Activated B cell treated with CpG ODN at 0.5 μM for 24 hours (primary cell): ENCODE measurements around the gene GALNT6. TPM values are rescaled to one million over a fixed set of nuclear protein-coding genes. Genes with fewer than 3 reads are reported as not detected.

Experiments used
- ATAC-seq: fragments of 200-7000 bp; cut with Tn5 transposase; one replicate; pipeline ENCODE4 v1.10.0; 2021; ENCODE audit warnings: low read depth, mild to moderate bottlenecking, moderate library complexity
- CTCF ChIA-PET: fragments of 350-600 bp; sonication (Branson Sonifier 250); formaldehyde crosslinking; loops from one replicate; lab custom pipeline; 2021; ENCODE audit warnings: antibody characterized with exemption; lab: Charles Lee
- POLR2A ChIA-PET: fragments of 350-600 bp; sonication (Branson Sonifier 250); formaldehyde crosslinking; loops from one replicate; lab custom pipeline; 2021; ENCODE audit warnings: antibody characterized with exemption; lab: Charles Lee
- DNase-seq: peaks from one replicate; pipeline ENCODE4 v3.0.0; 2022
- H3K27ac Mint-ChIP-seq: one replicate; pipeline ENCODE4 v1.8.0; 2020; ENCODE audit warnings: mixed read lengths
- H3K27me3 Mint-ChIP-seq: one replicate; pipeline ENCODE4 v1.8.0; 2021; ENCODE audit warnings: mixed read lengths
- H3K36me3 Mint-ChIP-seq: one replicate; pipeline ENCODE4 v1.8.0; 2021; ENCODE audit warnings: low read depth, mixed read lengths
- H3K4me1 Mint-ChIP-seq: one replicate; pipeline ENCODE4 v1.8.0; 2021; ENCODE audit warnings: mixed read lengths
- H3K4me3 Mint-ChIP-seq: one replicate; pipeline ENCODE4 v1.8.0; 2020; ENCODE audit warnings: mild to moderate bottlenecking, mixed read lengths
- H3K9me3 Mint-ChIP-seq: one replicate; pipeline ENCODE4 v1.8.0; 2020; ENCODE audit warnings: mixed read lengths
- CTCF ChIP-seq: fragments of 200-600 bp; IDR thresholded peaks from one replicate; pipeline ENCODE4 v1.8.0; 2022; ENCODE audit warnings: antibody characterized with exemption, mild to moderate bottlenecking
- intact Hi-C: fragments of 100-400 bp; cut with micrococcal nuclease; formaldehyde crosslinking; loops from one replicate; pipeline ENCODE4 v1.15.1; 2024
- total RNA-seq: library from RNA; stranded (reverse); gene quantifications from 2 replicates; pipeline ENCODE4 v1.2.3, GENCODE V29; 2022

GALNT6 gene
- total RNA-seq, 1 donor from 2014 or later = 24.4 TPM

GRCh38 chr12:51322452-51322851 lies 68.8 kb downstream of the GALNT6 start:
- no peak for ATAC-seq
- CTCF ChIA-PET = interaction anchor here (0.9 to 8.2 kb wide), 3 partner anchors 18 to 52 kb away, joined by 3 to 42 read pairs (median 3); partner anchors contain the start of gene SMAGP

GRCh38 chr12:51321882-51322281 lies 69.3 kb downstream of the GALNT6 start:
- Mint-ChIP-seq H3K27me3 (no peaks in the 10 kb centered on the region), H3K4me3 (peak overlapping the region; percentile 12), H3K27ac (peak overlapping the region; percentile 51), H3K9me3 (no peaks in the 10 kb centered on the region), H3K36me3 (peaks cover 9% of the 10 kb centered on the region), H3K4me1 (peaks cover 93% of the 10 kb centered on the region)
- ChIA-PET CTCF (interaction anchor here (1.0 to 8.2 kb wide), 2 partner anchors 19 to 51 kb away, joined by 3 to 42 read pairs; partner anchors contain the start of gene SMAGP), POLR2A (interaction anchor here (0.7 to 4.7 kb wide), 5 partner anchors 21 to 104 kb away, joined by 3 to 21 read pairs (median 8); partner anchors contain the start of genes DAZAP2 and POU6F1)
- no peak for ATAC-seq
- TF ChIP-seq CTCF = no peak
- intact Hi-C loops = loop anchor here (10.0 kb wide), 3 partner anchors 237 to 807 kb away; partner anchors contain the start of gene CSRNP2
- no peak for DNase-seq

More at GRCh38 chr12:51322452-51322851, 68.8 kb downstream of the GALNT6 start:
- Mint-ChIP-seq H3K27me3 (no peaks in the 10 kb centered on the region), H3K36me3 (peaks cover 9% of the 10 kb centered on the region), H3K4me3 (peak overlapping the region; percentile 84), H3K4me1 (peaks cover 94% of the 10 kb centered on the region), H3K9me3 (no peaks in the 10 kb centered on the region), H3K27ac (peak overlapping the region; percentile 95)
- POLR2A ChIA-PET = interaction anchor here (0.8 to 4.7 kb wide), 5 partner anchors 21 to 105 kb away, joined by 3 to 21 read pairs (median 15); partner anchors contain the start of genes DAZAP2, POU6F1 and SMAGP
- TF ChIP-seq CTCF = no peak
- intact Hi-C loops = loop anchor here (10.0 kb wide), 3 partner anchors 238 to 808 kb away; partner anchors contain the start of gene CSRNP2
- no peak for DNase-seq

DNA sequence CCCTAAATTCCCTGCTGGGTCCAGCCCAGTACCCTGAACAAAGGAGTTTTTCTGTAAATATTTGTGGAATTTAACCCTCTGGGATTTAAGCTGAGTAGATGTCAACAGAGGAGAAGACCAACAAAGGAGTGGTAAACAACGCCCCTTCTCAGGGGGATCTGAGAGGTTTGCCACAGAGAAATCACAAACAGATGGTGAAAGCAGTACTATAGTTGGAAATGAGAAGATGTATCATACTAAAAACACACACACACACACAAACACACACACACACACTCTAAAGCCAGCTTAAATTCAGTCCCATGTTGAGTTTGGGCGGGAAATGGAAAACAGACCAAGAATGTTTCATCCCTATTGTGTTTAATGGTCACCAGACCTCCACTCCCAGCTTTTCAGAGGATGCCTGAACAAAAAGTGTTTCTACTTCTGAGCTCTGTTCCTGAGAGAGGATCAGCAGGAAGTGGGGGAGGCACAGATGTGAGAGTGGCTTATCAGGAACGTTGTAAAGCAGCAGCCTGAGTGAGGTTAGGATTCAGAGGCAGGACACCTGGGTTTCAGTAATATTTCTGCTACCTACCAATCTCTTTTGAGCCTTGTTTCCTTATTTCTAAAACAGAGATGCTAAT lies 70.4 kb downstream of the GALNT6 start:
- H3K27me3 Mint-ChIP-seq = no peaks in the 10 kb centered on the region

DNA sequence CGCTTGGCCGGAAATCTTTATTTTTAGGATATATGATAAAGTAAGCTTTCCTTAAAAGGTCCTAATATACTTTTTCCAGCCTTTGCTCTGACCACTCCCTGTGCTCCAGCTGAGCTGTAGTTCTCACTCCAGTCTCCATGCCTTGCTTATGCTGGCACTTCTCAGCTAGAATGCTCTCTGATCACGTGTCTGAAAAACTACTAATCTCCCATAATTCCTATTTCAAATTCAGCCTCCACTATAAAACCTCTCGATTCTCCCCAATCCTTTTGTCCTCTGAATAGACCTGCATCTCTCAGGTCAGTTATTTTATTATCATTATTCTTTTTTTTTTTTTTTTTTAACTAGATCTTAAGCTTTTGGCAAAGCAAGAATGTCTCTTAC lies 70.9 kb downstream of the GALNT6 start:
- H3K9me3 Mint-ChIP-seq = no peaks in the 10 kb centered on the region
- no peak for TF ChIP-seq CTCF

More for the DNA sequence above, 70.4 kb downstream of the GALNT6 start:
- ATAC-seq (no peak), DNase-seq (no peak)
- TF ChIP-seq CTCF = no peak
- Mint-ChIP-seq H3K27ac (peak overlapping the region; percentile 51), H3K4me3 (peak overlapping the region; percentile 39), H3K9me3 (no peaks in the 10 kb centered on the region), H3K4me1 (peaks cover 88% of the 10 kb centered on the region), H3K36me3 (peaks cover 11% of the 10 kb centered on the region)
- intact Hi-C loops = loop anchor here (10.0 kb wide), 3 partner anchors 236 to 806 kb away; partner anchors contain the start of gene CSRNP2
- POLR2A ChIA-PET = interaction anchor here (0.6 to 4.7 kb wide), 11 partner anchors 12 to 1720 kb away, joined by 3 to 21 read pairs (median 3); partner anchors contain the start of genes DAZAP2 and POU6F1
- CTCF ChIA-PET = interaction anchor here (8.2 kb wide), 1 partner anchor 20 kb away, joined by 42 read pairs; no protein-coding TSS in a partner anchor

More for the DNA sequence above, 70.9 kb downstream of the GALNT6 start:
- intact Hi-C loops = loop anchor here (10.0 kb wide), 3 partner anchors 236 to 806 kb away; partner anchors contain the start of gene CSRNP2
- peak overlapping the region; percentile 3 for H3K4me3 Mint-ChIP-seq
- CTCF ChIA-PET = interaction anchor here (8.2 kb wide), 1 partner anchor 20 kb away, joined by 42 read pairs; no protein-coding TSS in a partner anchor
- DNase-seq (no peak), ATAC-seq (no peak)
- POLR2A ChIA-PET = interaction anchor here (0.5 to 1.5 kb wide), 11 partner anchors 12 to 1719 kb away, joined by 3 to 8 read pairs (median 3); partner anchors contain the start of gene POU6F1
- peaks cover 84% of the 10 kb centered on the region for H3K4me1 Mint-ChIP-seq
- peak overlapping the region; percentile 48 for H3K27ac Mint-ChIP-seq
- no peaks in the 10 kb centered on the region for H3K27me3 Mint-ChIP-seq
- H3K36me3 Mint-ChIP-seq = peaks cover 11% of the 10 kb centered on the region
